Fibroblast of skin of back (primary cell): ENCODE measurements around the gene TMEM87A.
A peak's percentile ranks its signal among the peaks of the same experiment; 100 is the strongest.

ENCODE experiments used
- DNase-seq: peaks from one replicate; pipeline ENCODE4 v3.0.0-alpha.2; 2013

Gene TMEM87A

GRCh38 chr15:42202653-42203052, 70.6 kb downstream of the TMEM87A start:
- DNase-seq: no peak

GRCh38 chr15:42201801-42202200, 71.4 kb downstream of the TMEM87A start:
- DNase-seq: no peak

- no peak for DNase-seq
Measured at GRCh38 chr15:42199126-42199525, 74.1 kb downstream of the TMEM87A start.

- DNase-seq: no peak
Measured at GRCh38 chr15:42198516-42198915, 74.7 kb downstream of the TMEM87A start.

- DNase-seq: peak; percentile 17
Measured at GRCh38 chr15:42194513-42194912, 78.7 kb downstream of the TMEM87A start.

GRCh38 chr15:42193383-42193782, 79.8 kb downstream of the TMEM87A start:
- DNase-seq: no peak

- no peak for DNase-seq
Measured at GRCh38 chr15:42191610-42192346, 81.5 kb downstream of the TMEM87A start.

GRCh38 chr15:42190370-42190769, 82.9 kb downstream of the TMEM87A start:
- DNase-seq: no peak

GRCh38 chr15:42185801-42186200, 87.4 kb downstream of the TMEM87A start:
- DNase-seq: no peak

- DNase-seq: no peak
Measured at GRCh38 chr15:42184736-42185135, 88.5 kb downstream of the TMEM87A start.

GRCh38 chr15:42184296-42184695, 88.9 kb downstream of the TMEM87A start:
- no peak for DNase-seq

- no peak for DNase-seq
Measured at GRCh38 chr15:42182961-42183360, 90.3 kb downstream of the TMEM87A start.

- no peak for DNase-seq
Measured at GRCh38 chr15:42182328-42182886, 90.8 kb downstream of the TMEM87A start.

- no peak for DNase-seq
Measured at GRCh38 chr15:42178056-42178455, 95.2 kb downstream of the TMEM87A start.

- DNase-seq: no peak
Measured at GRCh38 chr15:42175671-42176070, 97.6 kb downstream of the TMEM87A start.

GRCh38 chr15:42172475-42172874, 100.8 kb downstream of the TMEM87A start:
- DNase-seq: no peak

GRCh38 chr15:42171795-42172194, 101.4 kb downstream of the TMEM87A start:
- DNase-seq: no peak

- DNase-seq: no peak
Measured at GRCh38 chr15:42171122-42171521, 102.1 kb downstream of the TMEM87A start.

GRCh38 chr15:42166225-42166940, 106.8 kb downstream of the TMEM87A start:
- no peak for DNase-seq

GRCh38 chr15:42165106-42165505, 108.1 kb downstream of the TMEM87A start:
- DNase-seq: peak; percentile 16

- no peak for DNase-seq
Measured at GRCh38 chr15:42163947-42164550, 109.2 kb downstream of the TMEM87A start.

- DNase-seq: no peak
Measured at GRCh38 chr15:42163291-42163690, 109.9 kb downstream of the TMEM87A start.
